Endothelial cell (in vitro differentiated cells): ENCODE measurements around the gene TGFBRAP1. TPM values are rescaled to one million over a fixed set of nuclear protein-coding genes. Genes with fewer than 3 reads are reported as not detected.

Source experiments
- DNase-seq: peaks from one replicate; pipeline ENCODE4 v3.0.0; 2021; ENCODE audit warnings: low spot score
- H3K27ac Mint-ChIP-seq: one replicate; pipeline ENCODE4 v1.8.0; 2021; ENCODE audit warnings: mixed read lengths, inconsistent platforms; ENCODE audit not compliant: unreplicated experiment
- H3K27me3 Mint-ChIP-seq: one replicate; pipeline ENCODE4 v1.8.0; 2021; ENCODE audit warnings: mild to moderate bottlenecking, moderate library complexity, mixed read lengths, inconsistent platforms; ENCODE audit not compliant: unreplicated experiment
- H3K36me3 Mint-ChIP-seq: one replicate; pipeline ENCODE4 v1.8.0; 2021; ENCODE audit warnings: mild to moderate bottlenecking, low read depth, mixed read lengths, inconsistent platforms; ENCODE audit not compliant: unreplicated experiment
- H3K4me1 Mint-ChIP-seq: one replicate; pipeline ENCODE4 v1.8.0; 2021; ENCODE audit warnings: mild to moderate bottlenecking, mixed read lengths, inconsistent platforms; ENCODE audit not compliant: unreplicated experiment
- H3K4me3 Mint-ChIP-seq: one replicate; pipeline ENCODE4 v1.8.0; 2021; ENCODE audit warnings: mild to moderate bottlenecking, mixed read lengths, inconsistent platforms; ENCODE audit not compliant: unreplicated experiment
- H3K9me3 Mint-ChIP-seq: one replicate; pipeline ENCODE4 v1.8.0; 2021; ENCODE audit warnings: mixed read lengths, inconsistent platforms; ENCODE audit not compliant: unreplicated experiment
- total RNA-seq: library from RNA; stranded (reverse); fragmentation: NEBNext Ultra II Directional; extraction: Animal tissue kit (Norgen Biotek cat#: 25700); gene quantifications from one replicate; pipeline ENCODE4 v1.2.1, GENCODE V29; 2021; ENCODE audit not compliant: unreplicated experiment
- TF ChIP-seq, protein P1 (sequence below): fragments of 200-600 bp; sonication (generic); IDR thresholded peaks from one replicate; pipeline ENCODE4 v1.5.0; 2021; ENCODE audit warnings: antibody characterized with exemption; ENCODE audit not compliant: unreplicated experiment

TGFBRAP1 gene
- total RNA-seq, 1 donor from 2014 or later: 18.8 TPM

DNA sequence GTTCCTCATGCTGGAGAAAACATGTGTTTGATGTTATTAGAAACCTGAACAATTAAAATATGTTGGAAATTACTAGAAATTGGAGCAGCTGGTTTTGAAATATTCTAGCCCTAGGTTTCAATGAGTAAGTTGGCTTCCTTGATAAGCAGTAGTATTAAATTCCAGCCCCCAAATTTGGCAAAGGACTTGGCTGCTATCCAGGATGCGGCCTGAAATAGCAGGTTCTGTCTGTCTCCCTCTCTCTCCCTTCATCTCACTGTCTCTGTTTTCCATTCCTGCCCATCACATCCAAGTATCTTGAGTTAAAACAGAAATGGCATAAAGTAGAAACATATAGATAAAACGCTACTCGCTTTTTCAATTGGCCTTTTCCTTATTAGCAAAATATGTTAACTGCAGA lies 108.9 kb downstream of the TGFBRAP1 start:
- Mint-ChIP-seq H3K36me3 (no peaks in the 10 kb centered on the region), H3K27me3 (no peaks in the 10 kb centered on the region), H3K27ac (no peak overlapping the region), H3K4me1 (no peaks in the 10 kb centered on the region), H3K4me3 (no peak overlapping the region), H3K9me3 (peaks cover 4% of the 10 kb centered on the region)
- TF ChIP-seq, protein P1, sequence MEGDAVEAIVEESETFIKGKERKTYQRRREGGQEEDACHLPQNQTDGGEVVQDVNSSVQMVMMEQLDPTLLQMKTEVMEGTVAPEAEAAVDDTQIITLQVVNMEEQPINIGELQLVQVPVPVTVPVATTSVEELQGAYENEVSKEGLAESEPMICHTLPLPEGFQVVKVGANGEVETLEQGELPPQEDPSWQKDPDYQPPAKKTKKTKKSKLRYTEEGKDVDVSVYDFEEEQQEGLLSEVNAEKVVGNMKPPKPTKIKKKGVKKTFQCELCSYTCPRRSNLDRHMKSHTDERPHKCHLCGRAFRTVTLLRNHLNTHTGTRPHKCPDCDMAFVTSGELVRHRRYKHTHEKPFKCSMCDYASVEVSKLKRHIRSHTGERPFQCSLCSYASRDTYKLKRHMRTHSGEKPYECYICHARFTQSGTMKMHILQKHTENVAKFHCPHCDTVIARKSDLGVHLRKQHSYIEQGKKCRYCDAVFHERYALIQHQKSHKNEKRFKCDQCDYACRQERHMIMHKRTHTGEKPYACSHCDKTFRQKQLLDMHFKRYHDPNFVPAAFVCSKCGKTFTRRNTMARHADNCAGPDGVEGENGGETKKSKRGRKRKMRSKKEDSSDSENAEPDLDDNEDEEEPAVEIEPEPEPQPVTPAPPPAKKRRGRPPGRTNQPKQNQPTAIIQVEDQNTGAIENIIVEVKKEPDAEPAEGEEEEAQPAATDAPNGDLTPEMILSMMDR: no peak
- DNase-seq: no peak

DNA sequence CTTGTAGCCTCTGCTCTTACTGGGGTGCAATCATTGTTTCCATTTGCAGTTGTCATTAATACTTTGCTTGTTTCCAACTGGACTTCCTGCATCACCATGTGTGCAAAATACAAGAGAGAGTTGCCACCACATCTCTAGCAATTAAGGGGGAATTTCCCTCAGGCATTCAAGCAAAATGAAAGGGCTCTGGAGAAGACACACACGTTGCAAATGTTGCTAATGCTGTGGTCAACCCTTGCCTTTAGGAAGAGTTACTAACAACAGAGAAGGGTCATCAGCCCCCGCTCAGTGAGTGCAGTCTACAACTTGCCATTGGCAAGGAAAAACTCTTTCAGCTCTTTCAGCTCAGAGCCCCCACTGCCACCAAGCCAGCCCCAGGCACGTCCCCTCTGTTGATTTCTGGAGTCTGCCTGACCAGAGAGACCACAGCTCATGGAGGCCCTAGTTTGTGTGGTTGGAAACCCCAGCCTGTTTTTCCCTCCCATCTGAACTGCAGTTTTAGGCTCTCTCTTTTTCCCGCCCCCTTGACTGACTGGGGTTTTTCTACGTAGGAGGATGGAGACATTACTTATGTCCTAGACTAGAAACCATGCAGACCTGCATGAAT lies 113.8 kb downstream of the TGFBRAP1 start:
- TF ChIP-seq, protein P1: no peak
- H3K36me3 Mint-ChIP-seq: peaks cover 3% of the 10 kb centered on the region
- no peak overlapping the region for H3K4me3 Mint-ChIP-seq
- no peaks in the 10 kb centered on the region for H3K4me1 Mint-ChIP-seq
- H3K9me3 Mint-ChIP-seq: no peaks in the 10 kb centered on the region
- no peak overlapping the region for H3K27ac Mint-ChIP-seq
- DNase-seq: no peak
- H3K27me3 Mint-ChIP-seq: no peaks in the 10 kb centered on the region

Other genes with a start within 250 kb of the TGFBRAP1 start
- gene GPR45, start 88.0 kb downstream of the TGFBRAP1 start, total RNA-seq: 0.21 TPM
- gene C2orf49, start 7.8 kb upstream of the TGFBRAP1 start, total RNA-seq: 15.8 TPM
- gene FHL2, start 69.3 kb upstream of the TGFBRAP1 start, total RNA-seq: 18.5 TPM